HG03469 (cell line): ENCODE measurements around the gene MDFIC2.
"Not testable (repeated sequence)": the region's sequence is repeated elsewhere in the genome, so short reads cannot be mapped to it uniquely, and the experiment has no call there.

Experiments
- ATAC-seq: cut with Tn5 transposase; IDR thresholded peaks from one replicate; pipeline ENCODE4 v1.9.1; 2021; ENCODE audit warnings: mild to moderate bottlenecking, moderate library complexity, moderate number of reproducible peaks; ENCODE audit not compliant: unreplicated experiment

MDFIC2 gene

DNA sequence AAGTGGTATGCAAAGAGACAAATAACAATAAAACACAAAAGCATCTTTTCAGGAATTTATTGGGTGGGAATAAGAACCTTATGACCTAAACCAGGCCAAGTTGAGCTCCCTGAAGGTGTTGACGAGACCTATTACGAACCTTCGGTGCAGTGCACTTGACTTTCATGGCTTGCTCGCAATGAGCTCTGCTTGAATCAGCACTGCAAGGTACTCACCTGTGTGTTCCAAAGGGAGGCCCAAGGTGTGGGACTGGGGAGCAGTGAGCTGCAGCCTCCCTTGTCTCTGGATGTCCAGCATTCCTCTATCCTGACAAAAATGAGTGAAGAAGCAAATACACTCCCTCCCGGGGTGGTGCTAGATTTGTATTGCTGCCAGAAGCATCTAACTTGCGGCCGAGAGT is at the start of gene MDFIC2:
MDFIC2 (minus strand) TSS at position 303 of the 400 bp plus-strand sequence. CDS start 665 bp downstream, outside the sequence.
- ATAC-seq = no peak

DNA sequence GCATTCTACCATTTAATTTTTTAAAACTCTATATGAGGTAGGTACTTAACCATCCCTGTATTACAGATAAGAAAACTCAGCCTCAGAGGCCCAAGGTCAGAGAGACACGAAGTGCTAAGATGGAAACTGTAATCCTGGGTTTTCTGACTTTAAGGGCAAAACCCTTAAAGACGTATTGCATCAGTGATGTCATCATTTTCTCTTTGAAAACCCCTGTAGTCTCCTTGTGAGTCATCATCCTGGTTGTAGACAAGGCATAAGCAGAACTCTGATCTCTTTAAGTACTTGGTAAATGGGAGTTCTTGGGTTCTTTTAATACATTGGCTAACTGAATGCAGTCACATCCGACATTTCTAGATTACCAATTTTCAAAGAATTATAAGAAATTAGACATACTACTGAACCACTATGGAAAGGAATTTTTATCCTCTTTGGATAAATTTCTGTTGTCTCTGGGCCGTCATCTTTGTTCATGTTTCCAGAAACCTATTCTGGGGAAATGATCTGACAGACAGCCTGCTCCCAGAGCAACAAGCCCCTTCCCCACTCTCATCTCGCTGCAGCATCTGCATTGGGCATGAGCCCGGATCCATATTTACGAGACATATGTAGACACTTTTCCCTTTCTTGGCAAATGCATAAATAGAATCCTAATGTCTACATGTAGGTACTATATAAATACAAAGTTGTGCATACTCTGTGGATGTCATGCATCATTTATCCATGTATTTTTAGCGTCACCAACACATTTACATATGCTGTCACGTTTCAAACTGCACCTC is 48.7 kb upstream of the MDFIC2 start:
- peak; percentile 91 for ATAC-seq

DNA sequence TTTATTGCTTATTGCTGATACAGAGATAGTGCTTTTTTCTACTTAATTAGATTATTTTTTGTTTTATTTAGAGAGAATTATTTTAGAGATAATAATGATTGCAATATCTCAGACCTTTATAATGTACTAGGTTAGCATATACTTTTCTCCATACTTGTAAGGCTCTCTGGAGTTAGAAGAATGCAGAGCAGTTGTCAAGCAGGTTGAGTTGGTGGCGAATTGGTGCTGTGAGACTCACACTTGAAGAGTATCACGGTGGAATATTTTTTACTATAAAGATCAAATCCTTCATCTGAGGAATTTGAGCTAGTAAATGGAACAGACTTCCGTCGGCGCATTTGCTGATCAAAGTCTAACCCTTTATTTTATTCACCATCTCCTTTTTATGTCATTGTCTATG is 47.3 kb upstream of the MDFIC2 start:
- ATAC-seq = no peak

DNA sequence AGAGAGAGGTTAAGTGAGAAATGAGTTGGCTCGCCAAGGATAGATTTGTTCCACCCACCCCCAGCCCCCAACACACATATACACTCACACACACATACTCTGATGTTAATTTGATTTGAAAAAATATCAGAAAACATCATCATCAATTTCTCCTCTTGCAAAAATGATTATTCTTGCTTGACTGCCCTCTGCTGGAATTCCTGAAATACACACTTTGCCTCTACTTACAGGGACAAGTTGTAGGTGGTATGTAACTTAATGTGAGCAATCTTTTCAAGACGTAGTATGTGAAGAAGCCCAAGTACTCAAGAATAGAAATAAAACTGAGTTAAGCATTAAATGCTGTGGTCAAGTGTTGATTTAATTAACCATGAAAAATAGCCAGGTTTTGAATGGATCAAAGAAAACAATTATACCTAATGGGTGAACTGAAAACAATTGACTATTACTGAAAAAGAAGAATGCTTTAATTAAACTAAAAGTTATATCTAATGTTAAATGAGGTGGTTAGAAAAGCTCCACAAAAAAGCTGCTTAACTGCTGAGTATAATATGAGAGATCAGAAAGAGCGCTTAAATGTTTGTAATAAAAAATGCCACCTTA is 46.6 kb upstream of the MDFIC2 start:
- no peak for ATAC-seq

DNA sequence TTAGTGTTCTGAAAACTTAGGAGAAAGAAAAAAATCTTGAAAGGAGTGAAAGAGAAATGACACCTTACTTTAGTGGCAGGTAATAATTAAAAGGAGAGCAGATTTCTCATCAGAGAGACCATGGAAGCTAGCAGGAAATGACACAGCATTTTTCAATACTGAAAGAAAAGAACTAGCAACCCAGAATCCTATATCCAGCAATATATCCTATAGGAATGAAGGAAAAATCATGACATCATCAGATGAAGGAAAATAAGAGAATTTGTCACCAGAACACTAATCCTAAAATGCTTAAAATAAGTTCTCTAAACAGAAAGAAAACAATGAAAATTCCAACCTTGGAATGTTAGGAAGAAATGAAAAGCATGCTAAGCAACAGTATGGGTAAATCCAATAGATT is 39.8 kb upstream of the MDFIC2 start:
- ATAC-seq = no peak

DNA sequence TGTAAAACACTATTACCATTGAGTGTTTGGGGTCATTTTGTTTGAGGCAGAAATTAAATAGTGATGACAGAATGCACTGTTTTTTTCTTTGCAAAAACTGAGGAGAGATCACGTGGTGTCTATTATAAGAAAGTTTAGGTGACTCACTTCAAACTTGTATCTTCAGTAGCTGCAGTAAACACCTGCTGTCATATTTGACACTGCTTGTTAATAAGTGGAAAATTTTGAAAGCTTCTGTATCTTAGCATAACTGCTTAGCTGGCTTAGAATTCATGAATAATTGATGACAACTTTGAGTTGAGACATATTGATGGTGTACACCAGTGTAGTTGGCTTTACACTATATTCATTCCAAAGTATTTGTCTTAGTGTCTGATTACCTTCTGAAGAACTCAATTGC is 29.7 kb upstream of the MDFIC2 start:
- no peak for ATAC-seq

DNA sequence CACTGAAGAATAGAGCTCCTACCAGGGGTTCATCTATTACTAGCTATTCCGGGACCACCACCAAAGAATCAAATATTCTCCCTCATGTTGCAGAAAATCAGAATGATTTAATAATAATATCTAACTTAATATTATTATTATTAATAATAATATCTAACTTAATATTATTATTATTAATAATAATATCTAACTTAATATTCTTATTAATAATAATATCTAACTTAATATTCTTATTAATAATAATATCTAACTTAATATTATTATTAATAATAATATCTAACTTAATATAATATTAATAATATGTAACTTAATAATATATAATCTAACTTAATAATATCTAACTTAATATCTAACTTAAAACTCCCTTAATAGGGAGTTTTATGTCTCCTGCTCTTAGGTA is 24.4 kb upstream of the MDFIC2 start:
- ATAC-seq = not testable (repeated sequence)

DNA sequence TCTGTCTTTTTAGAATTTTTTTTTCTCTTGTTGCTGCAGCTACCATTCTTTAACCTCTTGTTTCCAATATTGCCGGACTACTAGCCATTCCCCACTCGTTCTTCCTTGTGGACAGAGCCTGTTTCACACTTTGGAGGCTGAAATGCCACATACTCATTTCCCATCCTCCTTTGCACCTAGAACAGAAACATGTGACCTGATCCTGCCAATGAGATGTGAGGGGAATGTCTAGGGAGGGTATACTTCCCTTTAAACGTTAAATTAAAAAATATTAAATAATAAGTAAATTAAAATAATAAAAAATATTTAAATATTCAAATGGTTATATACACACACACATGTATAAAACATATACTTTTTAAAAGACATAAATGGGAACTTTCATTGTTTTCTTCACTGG is 20.6 kb upstream of the MDFIC2 start:
- no peak for ATAC-seq

DNA sequence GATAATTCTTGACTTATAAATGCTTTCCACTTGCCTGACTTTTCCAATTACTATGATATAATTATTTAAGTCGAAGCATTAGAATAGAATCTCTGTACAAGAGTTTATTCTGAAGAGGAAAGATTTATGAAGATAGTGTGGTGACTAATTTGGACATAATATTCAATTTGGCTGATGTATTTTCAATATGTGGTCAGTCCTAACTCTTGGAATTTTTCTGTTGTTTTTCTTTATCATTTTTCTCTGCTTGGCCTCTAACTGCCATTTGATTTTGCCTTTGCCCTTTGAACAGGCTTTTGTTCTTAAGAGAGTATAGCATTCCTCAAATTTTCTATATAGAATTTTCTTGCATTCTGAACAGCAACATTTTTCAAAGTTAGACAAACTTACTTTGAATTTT is 2.6 kb upstream of the MDFIC2 start:
- no peak for ATAC-seq

DNA sequence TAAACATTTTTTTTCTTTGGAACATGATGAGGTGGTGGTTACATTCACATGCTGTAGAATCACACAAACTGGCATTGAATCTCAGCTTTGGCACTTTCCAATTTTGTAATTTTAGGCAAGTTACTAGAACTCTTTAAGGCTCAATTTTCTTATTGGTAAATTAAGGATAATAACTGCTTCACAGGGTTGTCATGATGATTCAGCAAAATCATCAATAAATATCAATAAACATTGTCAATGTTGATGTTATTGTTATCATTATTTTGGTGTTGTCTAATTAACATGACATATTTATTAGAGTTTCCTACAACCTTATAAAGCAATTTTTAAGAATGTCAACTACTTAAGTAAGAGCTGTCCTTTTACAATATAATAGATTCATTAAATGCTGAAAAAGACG is 1.6 kb downstream of the MDFIC2 start:
- no peak for ATAC-seq

DNA sequence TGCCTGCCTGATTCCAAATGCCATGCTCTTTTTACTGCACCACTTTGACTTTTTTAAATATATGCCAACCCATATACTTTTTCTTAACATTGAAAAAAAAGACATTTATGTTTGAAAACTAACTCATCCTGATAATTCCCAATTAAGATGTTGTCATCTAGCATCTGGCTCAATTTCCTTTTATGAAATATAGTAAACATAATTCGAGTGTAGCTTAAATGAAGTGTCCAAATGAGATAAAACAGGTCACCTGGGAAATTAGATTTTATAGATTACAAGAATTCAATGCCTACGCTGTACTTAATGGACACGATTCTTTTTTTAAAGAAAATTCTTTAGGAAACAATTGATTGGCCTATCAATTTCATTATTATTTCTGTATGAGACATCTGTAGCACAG is 2.8 kb downstream of the MDFIC2 start:
- ATAC-seq = no peak

DNA sequence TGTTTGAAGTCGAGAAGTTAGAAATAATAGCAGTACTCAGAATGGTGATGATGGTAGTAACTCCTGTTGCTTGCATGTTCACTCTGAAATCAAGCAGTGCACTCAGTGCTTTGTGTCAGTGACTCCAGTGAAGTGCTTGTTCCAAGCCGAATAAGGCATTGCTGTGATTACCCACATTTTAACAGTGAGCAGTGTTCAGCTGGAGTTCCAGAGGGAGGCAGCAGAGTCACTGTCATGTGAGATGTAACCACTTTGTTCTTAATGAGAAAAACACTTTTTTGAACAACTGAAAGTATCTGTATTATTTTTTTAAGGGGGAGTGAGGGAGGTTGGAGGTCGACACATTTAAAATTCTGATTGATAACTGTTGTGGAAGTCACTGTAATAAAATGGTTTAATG is 3.7 kb downstream of the MDFIC2 start:
- no peak for ATAC-seq

DNA sequence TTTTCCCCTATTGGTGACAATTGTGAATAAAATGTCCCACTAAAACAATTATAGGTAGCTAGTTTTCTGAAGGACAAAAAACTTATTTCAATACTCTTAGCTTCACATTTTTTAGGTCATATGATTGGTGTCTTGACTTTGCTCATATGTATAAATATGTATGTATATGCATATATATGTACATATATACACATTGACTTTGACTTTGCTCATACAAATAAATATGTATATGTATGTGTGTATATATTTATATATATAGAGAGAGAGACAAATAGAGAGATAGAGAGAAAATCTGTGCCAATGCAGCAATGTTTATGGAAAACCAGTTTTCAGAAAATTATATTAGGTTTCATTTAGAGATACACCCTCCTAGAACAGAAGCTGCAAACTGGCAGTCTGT is 5.7 kb downstream of the MDFIC2 start:
- ATAC-seq = no peak

DNA sequence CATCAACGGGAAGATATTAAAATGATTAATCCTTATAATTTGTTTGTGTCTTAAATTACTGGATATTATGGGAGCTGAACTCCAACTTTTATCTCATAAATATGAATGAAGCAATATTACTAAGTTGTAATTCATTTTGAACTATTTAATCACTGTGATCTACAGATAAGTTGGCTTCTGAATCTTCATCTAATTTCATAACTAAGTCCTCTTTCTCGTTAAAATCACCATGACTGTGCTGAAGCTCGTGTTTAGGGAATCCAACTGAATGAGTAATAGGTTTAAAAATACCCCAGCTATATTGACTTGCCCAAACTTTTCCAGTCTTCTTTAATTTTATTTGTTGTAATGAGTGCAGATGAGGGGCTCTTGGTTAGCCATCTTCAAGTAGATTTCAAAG is 14.1 kb downstream of the MDFIC2 start:
- ATAC-seq = no peak

DNA sequence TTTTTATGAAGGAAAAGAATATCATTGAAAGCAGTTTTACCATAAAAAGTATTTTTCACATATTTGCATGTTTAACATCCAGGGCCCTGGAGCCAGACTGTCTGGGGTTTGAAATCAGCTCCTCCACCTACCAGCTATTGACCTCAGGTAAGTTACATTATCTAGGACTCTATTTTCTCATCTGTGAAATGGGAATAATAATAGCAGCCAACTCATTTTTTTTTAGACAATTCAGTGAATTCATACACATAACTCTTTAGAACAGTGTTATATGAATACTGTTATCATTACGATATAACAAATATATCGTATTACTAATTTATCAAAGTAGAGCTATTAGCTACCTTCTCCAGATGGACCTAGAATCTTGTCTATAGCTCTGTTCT is 21.3 kb downstream of the MDFIC2 start:
- no peak for ATAC-seq

DNA sequence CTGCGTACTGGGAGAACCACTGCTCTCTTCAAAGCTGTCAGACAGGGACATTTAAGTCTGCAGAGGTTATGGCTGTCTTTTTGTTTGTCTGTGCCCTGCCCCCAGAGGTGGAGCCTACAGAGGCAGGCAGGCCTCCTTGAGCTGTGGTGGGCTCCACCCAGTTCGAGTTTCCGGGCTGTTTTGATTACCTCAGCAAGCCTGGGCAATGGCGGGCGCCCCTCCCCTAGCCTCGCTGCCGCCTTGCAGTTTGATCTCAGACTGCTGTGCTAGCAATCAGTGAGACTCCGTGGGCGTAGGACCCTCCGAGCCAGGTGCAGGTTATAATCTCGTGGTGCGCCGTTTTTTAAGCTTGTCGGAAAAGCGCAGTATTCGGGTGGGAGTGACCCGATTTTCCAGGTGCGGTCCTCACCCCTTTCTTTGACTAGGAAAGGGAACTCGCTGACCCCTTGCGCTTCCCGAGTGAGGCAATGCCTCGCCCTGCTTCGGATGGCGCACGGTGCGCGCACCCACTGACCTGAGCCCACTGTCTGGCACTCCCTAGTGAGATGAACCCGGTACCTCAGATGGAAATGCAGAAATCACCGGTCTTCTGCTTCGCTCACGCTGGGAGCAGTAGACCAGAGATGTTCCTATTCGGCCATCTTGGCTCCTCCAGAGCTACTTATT is 21.9 kb downstream of the MDFIC2 start:
- ATAC-seq = not testable (repeated sequence)

DNA sequence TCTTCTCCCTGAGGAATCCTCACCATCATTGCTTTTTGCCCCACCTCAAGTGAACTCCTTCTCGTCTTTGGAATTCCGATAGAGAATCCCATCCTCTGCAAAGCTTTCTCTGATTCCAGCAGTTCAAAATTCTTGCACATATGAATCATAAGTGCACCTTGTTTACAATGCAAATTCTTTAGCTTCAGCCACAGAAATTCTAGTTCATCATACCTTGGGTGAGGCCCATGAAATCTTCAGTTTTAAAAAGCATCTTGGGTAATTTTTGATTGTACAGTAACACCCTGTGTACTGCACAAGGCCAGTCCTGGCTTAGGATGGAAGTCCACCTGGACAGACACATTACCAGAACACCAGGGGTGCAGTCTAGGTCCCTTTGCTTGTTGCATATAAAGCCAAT is 30.8 kb downstream of the MDFIC2 start:
- no peak for ATAC-seq

DNA sequence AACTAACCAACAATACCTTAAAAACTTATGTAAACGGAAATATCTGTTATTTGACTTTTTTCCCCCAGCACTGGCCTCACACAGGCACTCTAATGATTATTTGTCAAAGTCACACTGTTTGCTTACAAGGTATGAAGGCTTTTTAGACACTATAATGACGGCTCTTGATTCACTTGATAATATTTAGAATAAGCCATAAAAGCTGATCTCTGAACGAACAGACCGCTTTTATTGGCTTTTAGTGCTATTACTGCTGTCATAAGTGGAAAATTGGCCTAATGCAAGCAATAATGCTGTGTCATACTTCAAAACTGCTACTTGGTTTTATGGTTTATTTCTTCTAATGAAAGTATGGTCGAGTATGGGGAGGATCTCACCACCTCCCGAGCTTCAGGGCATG is 35.1 kb downstream of the MDFIC2 start:
- no peak for ATAC-seq

DNA sequence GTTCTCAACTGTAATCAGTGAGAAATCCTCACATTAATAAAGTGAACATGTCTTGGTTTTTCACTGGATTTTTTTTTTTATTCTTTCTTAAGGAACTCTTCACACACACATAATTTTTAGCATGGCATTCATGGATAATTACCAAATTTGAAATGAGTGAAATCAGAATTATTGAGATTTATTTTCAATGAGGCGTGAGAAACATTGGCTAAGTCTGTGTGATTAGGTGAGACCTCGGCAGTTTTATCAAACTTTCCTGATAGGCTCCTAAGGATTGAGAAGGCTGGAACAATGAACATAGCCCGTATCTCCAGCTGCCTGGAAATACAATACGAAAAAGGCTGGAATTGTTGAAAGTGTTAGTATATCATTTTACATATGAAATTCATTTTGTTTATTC is 35.5 kb downstream of the MDFIC2 start:
- no peak for ATAC-seq

DNA sequence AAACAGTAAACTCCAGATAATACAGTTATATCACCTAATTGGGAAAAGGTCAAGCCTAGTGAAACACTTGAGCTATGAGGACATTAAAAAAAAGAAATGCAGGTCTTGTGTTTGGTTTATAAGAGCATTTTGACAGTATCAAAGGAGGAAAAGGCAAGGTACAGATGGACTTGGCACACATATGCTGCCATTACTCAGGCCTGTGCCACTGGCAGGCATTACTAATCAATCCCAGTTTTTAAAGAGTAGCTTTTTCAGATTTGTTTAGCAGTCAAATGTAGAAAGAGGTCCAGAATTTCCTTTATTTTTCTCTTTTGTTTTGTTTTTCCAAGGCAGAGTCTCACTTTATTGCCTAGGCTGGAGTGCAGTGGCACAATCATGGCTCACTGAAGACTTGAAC is 38.9 kb downstream of the MDFIC2 start:
- no peak for ATAC-seq

DNA sequence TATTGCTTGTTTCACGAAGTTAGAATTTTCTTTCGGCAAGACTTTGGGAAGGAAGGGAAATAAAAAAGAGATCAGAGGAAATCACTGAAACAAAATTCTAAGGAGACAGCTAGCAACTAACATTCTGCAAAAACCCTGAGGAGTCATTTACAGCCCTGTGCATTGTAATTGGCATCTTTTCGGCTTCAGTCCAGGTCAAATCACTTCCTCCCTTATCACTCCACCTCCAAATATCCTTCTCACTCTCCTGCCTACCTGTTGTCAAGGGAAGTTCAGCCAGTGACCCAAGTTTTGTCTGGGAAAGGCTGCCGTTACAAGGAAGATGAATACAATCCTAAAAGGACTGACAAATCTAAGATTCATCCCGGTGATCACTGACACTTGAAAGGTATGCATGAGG is 39.6 kb downstream of the MDFIC2 start:
- ATAC-seq = no peak

DNA sequence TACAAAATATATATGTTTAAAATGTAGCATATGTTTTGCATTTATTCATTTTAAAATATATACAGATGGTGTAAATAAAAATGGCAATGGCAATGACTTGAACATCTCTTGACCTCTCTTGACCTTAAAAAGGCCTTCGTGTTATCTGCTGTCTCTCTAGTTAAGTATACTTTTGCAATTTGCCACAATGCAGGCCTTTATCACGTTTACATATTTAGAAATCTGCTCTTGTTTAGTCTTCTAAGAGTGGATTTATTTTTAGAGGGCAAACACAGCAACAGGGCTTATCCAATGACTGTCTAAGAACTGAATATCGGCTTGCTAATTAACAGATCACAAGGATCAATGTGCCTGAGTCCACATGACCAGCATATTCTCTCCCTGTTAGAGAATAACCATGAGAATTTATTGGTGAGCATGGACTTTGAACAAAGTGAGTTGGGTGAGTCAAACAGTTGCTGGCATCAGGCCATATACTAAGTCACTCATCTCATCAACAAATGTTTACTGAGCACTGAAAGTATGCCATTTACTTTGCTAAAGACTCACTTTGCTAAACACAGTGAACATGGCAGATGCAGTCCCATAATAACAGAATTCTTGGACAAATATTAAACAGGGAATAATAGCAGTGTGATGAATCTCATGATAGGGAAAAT is 48.2 kb downstream of the MDFIC2 start:
- no peak for ATAC-seq
